HepG2 (cell line): ENCODE measurements around the gene MOAP1. TPM values are rescaled to one million over a fixed set of nuclear protein-coding genes. Genes with fewer than 3 reads are reported as not detected.
A peak's percentile ranks its signal among the peaks of the same experiment; 100 is the strongest.

Source experiments
- DR1 ChIP-seq: sonication (generic); formaldehyde crosslinking; IDR thresholded peaks from 2 replicates; pipeline ENCODE4 v1.8.0; 2021; ENCODE audit warnings: mild to moderate bottlenecking, missing genetic modification reagents, inconsistent platforms
- NFAT5 ChIP-seq: sonication (generic); formaldehyde crosslinking; IDR thresholded peaks from 2 replicates; pipeline ENCODE4 v1.4.0; 2020; ENCODE audit warnings: missing genetic modification reagents
- NFKBIZ ChIP-seq: IDR thresholded peaks from 2 replicates; pipeline ENCODE4 v1.6.1; 2018; ENCODE audit warnings: missing genetic modification reagents, missing compliant biosample characterization
- RBM22 ChIP-seq: fragments of 200-400 bp; formaldehyde crosslinking; optimal IDR thresholded peaks from 2 replicates; pipeline ENCODE3; 2017; ENCODE audit warnings: mild to moderate bottlenecking, low read length, moderate library complexity
- SP5 ChIP-seq: IDR thresholded peaks from 2 replicates; pipeline ENCODE4 v1.6.1; 2016; ENCODE audit warnings: low read depth, borderline replicate concordance
- TP53 ChIP-seq: sonication (generic); formaldehyde crosslinking; conservative IDR thresholded peaks from 2 replicates; pipeline ENCODE4 v1.4.0; 2020; ENCODE audit warnings: missing genetic modification reagents
- YY1 ChIP-seq: IDR thresholded peaks from 2 replicates; pipeline ENCODE4 v1.6.1; 2011; ENCODE audit warnings: low read length, low read depth, moderate library complexity, mild to moderate bottlenecking; ENCODE audit not compliant: insufficient read depth, insufficient replicate concordance
- ZNF296 ChIP-seq: sonication (generic); formaldehyde crosslinking; conservative IDR thresholded peaks from 2 replicates; pipeline ENCODE4 v1.5.0; 2020; ENCODE audit warnings: mild to moderate bottlenecking, missing genetic modification reagents
- ZNF468 ChIP-seq: sonication (generic); formaldehyde crosslinking; IDR thresholded peaks from 2 replicates; pipeline ENCODE4 v1.8.0; 2022; ENCODE audit warnings: mild to moderate bottlenecking, moderate library complexity, missing genetic modification reagents
- polyA plus RNA-seq, 8 experiments: library from polyadenylated mRNA; depleted of rRNA in 3 of 8; stranded (reverse) in 7 of 8; unstranded in 1 of 8; fragments of >200 nt; fragmentation: Illumina TruSeq in 4 of 8; extraction: Trizol in 4 of 8; gene quantifications; 2 replicates each; pipeline versions ENCODE4 v1.2.1 to v1.2.3, GENCODE V29; 2011 to 2016; ENCODE audit warnings: low read depth in 4 of 8, missing spikeins in 1 of 8, mixed read lengths in 1 of 8; ENCODE audit not compliant: insufficient read depth in 1 of 8
- total RNA-seq, 5 experiments: library from RNA; depleted of rRNA; stranded (reverse); fragments of >200 nt; fragmentation: Illumina TruSeq; extraction: Trizol; gene quantifications; 2 replicates each; pipeline ENCODE4 v1.2.3, GENCODE V29; 2016; ENCODE audit warnings: low read depth in 1 of 5
- TF ChIP-seq, protein P1 (sequence below): sonication (generic); formaldehyde crosslinking; IDR thresholded peaks from 2 replicates; pipeline ENCODE4 v1.8.0; 2022; ENCODE audit warnings: mild to moderate bottlenecking, missing genetic modification reagents, borderline replicate concordance
- TF ChIP-seq, protein P2 (sequence below): sonication (generic); formaldehyde crosslinking; IDR thresholded peaks from 2 replicates; pipeline ENCODE4 v1.4.0; 2020; ENCODE audit warnings: mild to moderate bottlenecking, missing genetic modification reagents
- TF ChIP-seq, protein P3 (sequence below): IDR thresholded peaks from 2 replicates; pipeline ENCODE4 v1.6.1; 2012; ENCODE audit warnings: low read depth, low read length, improper control_type of control experiment
- TF ChIP-seq, protein P4 (sequence below): sonication (generic); formaldehyde crosslinking; IDR thresholded peaks from 2 replicates; pipeline ENCODE4 v1.5.0; 2020; ENCODE audit warnings: missing genetic modification reagents

The MOAP1 gene
- total and polyA plus RNA-seq, 2 of the 13 experiments (the other 11 are each of a cell fraction or from before 2014, with no cell fraction given): 14.6 to 47.0 TPM

DNA sequence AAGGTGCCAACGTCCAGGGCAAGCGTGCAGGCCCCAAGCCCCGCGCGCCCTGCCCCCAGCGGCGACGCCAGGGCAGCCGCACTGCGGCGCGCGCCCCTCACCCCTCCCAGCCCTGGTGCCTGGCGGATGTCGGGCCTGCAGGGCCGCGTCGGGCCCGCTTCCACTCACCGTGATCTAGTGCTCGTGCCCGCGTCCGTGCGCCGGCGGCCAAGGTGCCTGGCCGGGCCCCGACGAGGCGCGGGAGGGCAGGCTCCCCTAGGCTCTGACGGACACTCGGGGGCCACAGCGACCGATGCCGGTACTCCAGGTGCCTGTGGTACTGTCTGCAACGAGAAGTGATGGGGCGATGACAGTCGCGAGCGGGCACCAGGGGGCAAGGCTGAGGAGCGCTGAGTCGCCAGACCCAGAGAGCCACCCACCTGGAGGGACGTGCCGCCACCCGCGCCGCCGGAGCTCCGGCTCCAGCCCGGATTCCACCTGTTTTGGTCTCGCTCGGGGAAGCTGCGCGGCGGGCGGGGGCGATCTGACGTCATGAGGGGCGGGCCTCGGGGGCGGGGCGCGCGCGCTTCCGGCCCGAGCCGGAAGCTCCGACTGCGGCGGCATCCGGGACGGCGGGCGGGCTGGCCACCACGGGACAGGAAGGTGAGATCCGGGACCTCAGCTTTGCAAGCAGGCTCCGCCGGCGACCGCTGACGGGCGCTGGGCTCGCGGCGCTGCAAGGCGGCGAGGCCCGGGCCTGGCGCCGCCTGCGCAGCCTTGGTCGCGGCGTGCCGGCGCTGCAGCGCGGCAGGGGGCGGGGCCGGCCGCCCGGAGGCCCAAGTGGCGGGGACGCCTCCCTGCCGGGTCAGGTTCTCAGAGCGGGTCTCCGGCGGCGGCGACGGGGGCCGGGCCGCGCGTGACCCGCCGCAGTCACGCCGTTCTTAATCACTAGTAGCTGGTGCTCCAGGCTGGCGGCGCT lies at the start of gene MOAP1, which contains the start of gene LYSET (continued):
- TF ChIP-seq TP53 (CRISPR knock-in tag) (peak; percentile 78; the same call in 1 of the 2 replicates), ZNF296 (no peak), YY1 (peak; percentile 22), ZNF468 (CRISPR knock-in tag) (no peak), DR1 (CRISPR knock-in tag) (peak; percentile 42; the same call in 1 of the 2 replicates), SP5 (peak; percentile 34; the same call in 1 of the 2 replicates), NFKBIZ (CRISPR knock-in tag) (no peak), NFAT5 (CRISPR knock-in tag) (peak; percentile 79; the same call in 1 of the 2 replicates), RBM22 (no peak)
- TF ChIP-seq, protein P1, sequence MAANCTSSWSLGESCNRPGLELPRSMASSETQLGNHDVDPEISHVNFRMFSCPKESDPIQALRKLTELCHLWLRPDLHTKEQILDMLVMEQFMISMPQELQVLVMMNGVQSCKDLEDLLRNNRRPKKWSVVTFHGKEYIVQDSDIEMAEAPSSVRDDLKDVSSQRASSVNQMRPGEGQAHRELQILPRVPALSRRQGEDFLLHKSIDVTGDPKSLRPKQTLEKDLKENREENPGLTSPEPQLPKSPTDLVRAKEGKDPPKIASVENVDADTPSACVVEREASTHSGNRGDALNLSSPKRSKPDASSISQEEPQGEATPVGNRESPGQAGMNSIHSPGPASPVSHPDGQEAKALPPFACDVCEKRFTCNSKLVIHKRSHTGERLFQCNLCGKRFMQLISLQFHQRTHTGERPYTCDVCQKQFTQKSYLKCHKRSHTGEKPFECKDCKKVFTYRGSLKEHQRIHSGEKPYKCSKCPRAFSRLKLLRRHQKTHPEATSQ (CRISPR knock-in tag): no peak
- TF ChIP-seq, protein P2, sequence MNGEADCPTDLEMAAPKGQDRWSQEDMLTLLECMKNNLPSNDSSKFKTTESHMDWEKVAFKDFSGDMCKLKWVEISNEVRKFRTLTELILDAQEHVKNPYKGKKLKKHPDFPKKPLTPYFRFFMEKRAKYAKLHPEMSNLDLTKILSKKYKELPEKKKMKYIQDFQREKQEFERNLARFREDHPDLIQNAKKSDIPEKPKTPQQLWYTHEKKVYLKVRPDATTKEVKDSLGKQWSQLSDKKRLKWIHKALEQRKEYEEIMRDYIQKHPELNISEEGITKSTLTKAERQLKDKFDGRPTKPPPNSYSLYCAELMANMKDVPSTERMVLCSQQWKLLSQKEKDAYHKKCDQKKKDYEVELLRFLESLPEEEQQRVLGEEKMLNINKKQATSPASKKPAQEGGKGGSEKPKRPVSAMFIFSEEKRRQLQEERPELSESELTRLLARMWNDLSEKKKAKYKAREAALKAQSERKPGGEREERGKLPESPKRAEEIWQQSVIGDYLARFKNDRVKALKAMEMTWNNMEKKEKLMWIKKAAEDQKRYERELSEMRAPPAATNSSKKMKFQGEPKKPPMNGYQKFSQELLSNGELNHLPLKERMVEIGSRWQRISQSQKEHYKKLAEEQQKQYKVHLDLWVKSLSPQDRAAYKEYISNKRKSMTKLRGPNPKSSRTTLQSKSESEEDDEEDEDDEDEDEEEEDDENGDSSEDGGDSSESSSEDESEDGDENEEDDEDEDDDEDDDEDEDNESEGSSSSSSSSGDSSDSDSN (CRISPR knock-in tag): peak; percentile 84
- TF ChIP-seq, protein P3, sequence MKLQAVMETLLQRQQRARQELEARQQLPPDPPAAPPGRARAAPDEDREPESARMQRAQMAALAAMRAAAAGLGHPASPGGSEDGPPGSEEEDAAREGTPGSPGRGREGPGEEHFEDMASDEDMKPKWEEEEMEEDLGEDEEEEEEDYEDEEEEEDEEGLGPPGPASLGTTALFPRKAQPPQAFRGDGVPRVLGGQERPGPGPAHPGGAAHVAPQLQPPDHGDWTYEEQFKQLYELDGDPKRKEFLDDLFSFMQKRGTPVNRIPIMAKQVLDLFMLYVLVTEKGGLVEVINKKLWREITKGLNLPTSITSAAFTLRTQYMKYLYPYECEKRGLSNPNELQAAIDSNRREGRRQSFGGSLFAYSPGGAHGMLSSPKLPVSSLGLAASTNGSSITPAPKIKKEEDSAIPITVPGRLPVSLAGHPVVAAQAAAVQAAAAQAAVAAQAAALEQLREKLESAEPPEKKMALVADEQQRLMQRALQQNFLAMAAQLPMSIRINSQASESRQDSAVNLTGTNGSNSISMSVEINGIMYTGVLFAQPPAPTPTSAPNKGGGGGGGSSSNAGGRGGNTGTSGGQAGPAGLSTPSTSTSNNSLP: no peak
- TF ChIP-seq, protein P4, sequence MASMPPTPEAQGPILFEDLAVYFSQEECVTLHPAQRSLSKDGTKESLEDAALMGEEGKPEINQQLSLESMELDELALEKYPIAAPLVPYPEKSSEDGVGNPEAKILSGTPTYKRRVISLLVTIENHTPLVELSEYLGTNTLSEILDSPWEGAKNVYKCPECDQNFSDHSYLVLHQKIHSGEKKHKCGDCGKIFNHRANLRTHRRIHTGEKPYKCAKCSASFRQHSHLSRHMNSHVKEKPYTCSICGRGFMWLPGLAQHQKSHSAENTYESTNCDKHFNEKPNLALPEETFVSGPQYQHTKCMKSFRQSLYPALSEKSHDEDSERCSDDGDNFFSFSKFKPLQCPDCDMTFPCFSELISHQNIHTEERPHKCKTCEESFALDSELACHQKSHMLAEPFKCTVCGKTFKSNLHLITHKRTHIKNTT (CRISPR knock-in tag): no peak
